Measurements from ENCODE around the gene TMEM198. TPM values are rescaled to one million over a fixed set of nuclear protein-coding genes. Genes with fewer than 3 reads are reported as not detected.

Gene TMEM198
- total RNA-seq, 1 donor from 2014 or later, result 8.2 TPM

- peak overlapping the region; percentile 76 for H3K27ac Mint-ChIP-seq
These were observed 33.9 kb upstream of the TMEM198 start for GRCh38 chr2:219509780-219510511.

GRCh38 chr2:219510512-219511135 lies 33.2 kb upstream of the TMEM198 start:
- peak overlapping the region; percentile 66 for H3K4me3 Mint-ChIP-seq (ENCODE audit: low read depth)
- H3K27me3 Mint-ChIP-seq, result peaks cover 27% of the 10 kb centered on the region
- no peak for DNase-seq (ENCODE audit: low spot score, unreplicated experiment)
- H3K4me1 Mint-ChIP-seq (ENCODE audit: low read depth), result peaks cover 33% of the 10 kb centered on the region
- H3K36me3 Mint-ChIP-seq (ENCODE audit: insufficient read depth), result peaks cover 2% of the 10 kb centered on the region
- H3K27ac Mint-ChIP-seq, result peak overlapping the region; percentile 76
- TF ChIP-seq CTCF (IDR thresholded peaks at IDR 0.05; ENCODE audit: unreplicated experiment), result no peak
- no peaks in the 10 kb centered on the region for H3K9me3 Mint-ChIP-seq (ENCODE audit: low read depth)

More at GRCh38 chr2:219509780-219510511, 33.9 kb upstream of the TMEM198 start:
- H3K36me3 Mint-ChIP-seq (ENCODE audit: insufficient read depth), result peaks cover 2% of the 10 kb centered on the region
- peak overlapping the region; percentile 66 for H3K4me3 Mint-ChIP-seq (ENCODE audit: low read depth)
- peaks cover 33% of the 10 kb centered on the region for H3K4me1 Mint-ChIP-seq (ENCODE audit: low read depth)
- DNase-seq (ENCODE audit: low spot score, unreplicated experiment), result peak; percentile 59
- peak; percentile 75 for TF ChIP-seq CTCF (IDR thresholded peaks at IDR 0.05; ENCODE audit: unreplicated experiment)
- H3K27me3 Mint-ChIP-seq, result peaks cover 20% of the 10 kb centered on the region
- H3K9me3 Mint-ChIP-seq (ENCODE audit: low read depth), result no peaks in the 10 kb centered on the region

- Mint-ChIP-seq H3K36me3 (ENCODE audit: insufficient read depth) (no peaks in the 10 kb centered on the region), H3K27me3 (peaks cover 38% of the 10 kb centered on the region), H3K4me3 (ENCODE audit: low read depth) (no peak overlapping the region), H3K27ac (peak overlapping the region; percentile 46), H3K4me1 (ENCODE audit: low read depth) (peaks cover 35% of the 10 kb centered on the region), H3K9me3 (ENCODE audit: low read depth) (no peaks in the 10 kb centered on the region)
- TF ChIP-seq CTCF (IDR thresholded peaks at IDR 0.05; ENCODE audit: unreplicated experiment), result no peak
- no peak for DNase-seq (ENCODE audit: low spot score, unreplicated experiment)
These were observed 32.1 kb upstream of the TMEM198 start for GRCh38 chr2:219511547-219512325.

GRCh38 chr2:219512524-219513216 lies 31.2 kb upstream of the TMEM198 start:
- no peaks in the 10 kb centered on the region for H3K36me3 Mint-ChIP-seq (ENCODE audit: insufficient read depth)
- no peaks in the 10 kb centered on the region for H3K9me3 Mint-ChIP-seq (ENCODE audit: low read depth)
- H3K27ac Mint-ChIP-seq, result peak overlapping the region; percentile 71
- TF ChIP-seq CTCF (IDR thresholded peaks at IDR 0.05; ENCODE audit: unreplicated experiment), result no peak
- peak; percentile 68 for DNase-seq (ENCODE audit: low spot score, unreplicated experiment)
- H3K4me1 Mint-ChIP-seq (ENCODE audit: low read depth), result peaks cover 42% of the 10 kb centered on the region
- H3K4me3 Mint-ChIP-seq (ENCODE audit: low read depth), result peak overlapping the region; percentile 49
- peaks cover 48% of the 10 kb centered on the region for H3K27me3 Mint-ChIP-seq

- Mint-ChIP-seq H3K9me3 (ENCODE audit: low read depth) (no peaks in the 10 kb centered on the region), H3K27ac (no peak overlapping the region), H3K27me3 (peaks cover 53% of the 10 kb centered on the region), H3K4me3 (ENCODE audit: low read depth) (peak overlapping the region; percentile 49), H3K4me1 (ENCODE audit: low read depth) (peaks cover 52% of the 10 kb centered on the region), H3K36me3 (ENCODE audit: insufficient read depth) (no peaks in the 10 kb centered on the region)
- TF ChIP-seq CTCF (IDR thresholded peaks at IDR 0.05; ENCODE audit: unreplicated experiment), result no peak
- DNase-seq (ENCODE audit: low spot score, unreplicated experiment), result no peak
These were observed 30.0 kb upstream of the TMEM198 start for GRCh38 chr2:219513787-219514186.
